ENCODE measurements around the gene IL1RL2.

Gene IL1RL2

DNA sequence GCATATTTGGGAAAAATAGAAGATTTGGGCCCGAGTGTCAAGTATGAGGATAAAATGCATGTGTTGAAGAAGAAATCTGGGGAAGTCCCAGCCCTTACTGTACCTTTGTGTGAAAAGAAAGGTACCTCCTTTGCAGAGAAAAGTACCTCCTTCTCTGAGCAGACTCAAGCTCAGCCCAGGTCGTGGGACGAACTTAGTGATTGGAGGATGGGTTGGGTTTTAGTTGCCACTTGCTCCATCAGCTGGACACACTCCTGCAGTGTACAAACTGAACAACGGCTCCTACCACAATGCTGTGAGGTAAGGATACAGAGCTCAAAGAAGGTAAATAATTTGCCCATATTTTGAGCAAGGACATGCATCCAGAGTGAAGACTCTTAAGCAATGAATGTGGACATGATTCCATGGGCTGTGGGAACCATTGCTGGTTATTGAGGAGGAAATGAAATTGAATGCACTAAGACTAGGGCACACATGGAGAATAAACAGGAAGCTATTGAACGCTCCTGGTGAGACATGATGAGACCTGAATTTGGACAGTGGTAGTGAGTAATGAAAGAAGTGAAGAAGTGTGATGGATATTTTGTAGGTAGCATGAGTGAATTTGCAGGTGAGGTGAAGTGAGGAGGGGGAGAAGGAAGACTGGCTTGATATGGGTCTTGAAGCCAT, 74.8 kb downstream of the IL1RL2 start:
- no peaks in the 10 kb centered on the region for H3K36me3 ChIP-seq (ENCODE audit: control insufficient read depth in 5 of 5, insufficient read depth in 5 of 5, low read length in 5 of 5)
- H3K27me3 ChIP-seq (ENCODE audit: control insufficient read depth in 5 of 5, insufficient read depth in 4 of 5, low read length in 5 of 5): no peaks in the 10 kb centered on the region
- H3K4me3 ChIP-seq (ENCODE audit: low read depth in 1 of 5, low read length in 5 of 5): no peak overlapping the region
- no peak overlapping the region for H3K9ac ChIP-seq (ENCODE audit: low read length in 5 of 5)
- peaks cover 3 to 26% (median 19%) of the 10 kb centered on the region in 5 donors for H3K4me1 ChIP-seq (ENCODE audit: control insufficient read depth in 5 of 5, insufficient read depth in 5 of 5, low read length in 5 of 5)
- H3K27ac ChIP-seq (ENCODE audit: low read depth, low read length): no peak overlapping the region
- H3K9me3 ChIP-seq (ENCODE audit: control insufficient read depth in 5 of 5, low read length in 5 of 5): no peaks in the 10 kb centered on the region

DNA sequence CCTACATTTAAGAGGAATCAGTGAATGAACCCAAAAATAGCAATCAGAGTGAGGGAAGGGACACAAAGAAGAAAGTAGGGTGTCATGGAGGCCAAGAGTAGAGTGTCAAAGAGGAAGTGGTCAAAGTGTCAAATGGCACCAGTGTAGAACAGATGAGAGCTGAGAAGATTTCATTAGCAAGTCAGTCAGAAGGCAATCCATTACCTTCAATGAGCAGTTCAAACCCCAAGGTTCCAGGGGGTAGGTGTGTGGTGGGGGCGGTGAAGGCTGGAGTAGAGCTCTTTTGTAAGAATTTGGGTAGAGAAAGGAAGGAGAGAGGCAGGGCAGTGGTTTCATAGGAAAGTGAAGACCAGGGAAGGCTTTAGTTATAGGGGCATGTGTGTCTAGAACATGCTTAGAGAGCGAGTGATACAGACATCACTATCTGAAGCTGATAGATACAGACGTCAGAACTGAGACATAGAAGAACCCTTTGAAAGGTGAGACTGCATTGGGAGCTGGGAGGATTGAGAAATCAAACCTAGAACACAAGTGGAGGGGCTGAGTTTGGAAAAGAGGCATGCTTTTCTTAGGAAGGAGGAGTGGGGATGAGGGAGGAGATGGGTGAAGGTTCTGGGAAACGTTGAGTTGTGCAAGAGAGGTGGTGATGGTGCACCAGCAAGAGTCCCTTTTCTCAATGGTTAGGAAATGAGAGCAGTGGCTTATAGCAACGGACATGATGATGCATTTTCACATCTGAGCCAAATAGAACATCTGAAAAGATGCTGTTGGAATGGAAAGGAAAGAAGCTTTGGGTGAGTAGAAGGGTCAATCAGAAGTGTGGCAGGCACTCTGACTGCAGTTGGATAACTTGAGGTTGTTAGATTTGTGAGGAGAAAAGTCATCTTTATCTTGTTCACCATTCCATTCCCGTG, 75.7 kb downstream of the IL1RL2 start:
- no peak overlapping the region for H3K27ac ChIP-seq (ENCODE audit: low read depth, low read length)

DNA sequence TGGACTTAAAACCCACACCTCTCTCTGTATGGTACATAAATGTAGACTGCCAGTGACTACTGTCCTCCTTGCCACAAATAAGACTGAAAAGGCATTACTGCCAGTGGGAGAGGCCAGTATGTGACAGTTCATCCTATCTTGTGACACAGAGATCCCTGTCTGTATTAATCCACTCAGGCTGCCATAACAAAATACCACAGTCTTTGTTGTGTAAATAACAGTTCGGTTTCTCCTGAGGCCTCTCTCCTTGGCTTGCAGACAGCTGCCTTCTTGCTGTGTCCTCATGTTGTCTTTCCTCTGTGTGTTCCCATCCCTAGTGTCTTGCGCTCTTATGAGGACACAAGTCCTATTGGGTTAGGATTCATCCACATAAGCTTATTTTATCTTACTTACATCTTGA, 78.1 kb downstream of the IL1RL2 start:
- H3K36me3 ChIP-seq (ENCODE audit: control insufficient read depth in 5 of 5, insufficient read depth in 5 of 5, low read length in 5 of 5): no peaks in the 10 kb centered on the region
- H3K9me3 ChIP-seq (ENCODE audit: control insufficient read depth in 5 of 5, low read length in 5 of 5): no peaks in the 10 kb centered on the region
- H3K4me3 ChIP-seq (ENCODE audit: low read depth in 1 of 5, low read length in 5 of 5): no peak overlapping the region
- H3K27me3 ChIP-seq (ENCODE audit: control insufficient read depth in 5 of 5, insufficient read depth in 4 of 5, low read length in 5 of 5): no peaks in the 10 kb centered on the region
- peaks cover 7 to 45% (median 38%) of the 10 kb centered on the region in 5 donors for H3K4me1 ChIP-seq (ENCODE audit: control insufficient read depth in 5 of 5, insufficient read depth in 5 of 5, low read length in 5 of 5)
- H3K9ac ChIP-seq (ENCODE audit: low read length in 5 of 5): no peak overlapping the region
- H3K27ac ChIP-seq (ENCODE audit: low read depth, low read length): no peak overlapping the region

More for the DNA sequence above, 75.7 kb downstream of the IL1RL2 start:
- no peak overlapping the region for H3K9ac ChIP-seq (ENCODE audit: low read length in 5 of 5)
- no peak overlapping the region for H3K4me3 ChIP-seq (ENCODE audit: low read depth in 1 of 5, low read length in 5 of 5)
- H3K4me1 ChIP-seq (ENCODE audit: control insufficient read depth in 5 of 5, insufficient read depth in 5 of 5, low read length in 5 of 5): peaks cover 3 to 28% (median 22%) of the 10 kb centered on the region in 5 donors
- no peaks in the 10 kb centered on the region for H3K9me3 ChIP-seq (ENCODE audit: control insufficient read depth in 5 of 5, low read length in 5 of 5)
- H3K36me3 ChIP-seq (ENCODE audit: control insufficient read depth in 5 of 5, insufficient read depth in 5 of 5, low read length in 5 of 5): no peaks in the 10 kb centered on the region
- H3K27me3 ChIP-seq (ENCODE audit: control insufficient read depth in 5 of 5, insufficient read depth in 4 of 5, low read length in 5 of 5): no peaks in the 10 kb centered on the region

DNA sequence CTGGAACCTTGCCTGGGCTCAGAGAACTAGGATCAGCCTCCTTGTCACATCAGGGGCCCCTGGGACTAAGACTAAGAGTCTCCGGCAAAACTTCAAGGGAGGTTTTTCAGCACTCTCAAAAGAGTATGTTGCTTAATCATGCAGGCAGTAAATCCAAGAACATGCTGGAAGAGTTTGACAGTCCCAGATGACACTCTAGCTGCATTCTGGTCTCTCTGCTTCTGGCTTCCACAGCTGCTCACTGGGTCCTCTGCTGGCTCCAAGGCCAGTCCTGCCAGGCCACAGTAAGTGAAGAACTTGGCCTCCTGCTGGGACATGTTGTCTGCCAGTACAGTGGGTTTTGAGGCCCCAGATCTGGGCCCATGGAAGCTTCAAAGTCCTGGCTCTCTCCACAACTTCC, 79.4 kb downstream of the IL1RL2 start:
- Histone ChIP-seq H3K4me1 (ENCODE audit: control insufficient read depth in 5 of 5, insufficient read depth in 5 of 5, low read length in 5 of 5) (peaks cover 7 to 45% (median 38%) of the 10 kb centered on the region in 5 donors), H3K36me3 (ENCODE audit: control insufficient read depth in 5 of 5, insufficient read depth in 5 of 5, low read length in 5 of 5) (no peaks in the 10 kb centered on the region), H3K27ac (ENCODE audit: low read depth, low read length) (peak overlapping the region; percentile 34), H3K9me3 (ENCODE audit: control insufficient read depth in 5 of 5, low read length in 5 of 5) (no peaks in the 10 kb centered on the region), H3K4me3 (ENCODE audit: low read depth in 1 of 5, low read length in 5 of 5) (no peak overlapping the region), H3K27me3 (ENCODE audit: control insufficient read depth in 5 of 5, insufficient read depth in 4 of 5, low read length in 5 of 5) (no peaks in the 10 kb centered on the region), H3K9ac (ENCODE audit: low read length in 5 of 5) (no peak overlapping the region)

DNA sequence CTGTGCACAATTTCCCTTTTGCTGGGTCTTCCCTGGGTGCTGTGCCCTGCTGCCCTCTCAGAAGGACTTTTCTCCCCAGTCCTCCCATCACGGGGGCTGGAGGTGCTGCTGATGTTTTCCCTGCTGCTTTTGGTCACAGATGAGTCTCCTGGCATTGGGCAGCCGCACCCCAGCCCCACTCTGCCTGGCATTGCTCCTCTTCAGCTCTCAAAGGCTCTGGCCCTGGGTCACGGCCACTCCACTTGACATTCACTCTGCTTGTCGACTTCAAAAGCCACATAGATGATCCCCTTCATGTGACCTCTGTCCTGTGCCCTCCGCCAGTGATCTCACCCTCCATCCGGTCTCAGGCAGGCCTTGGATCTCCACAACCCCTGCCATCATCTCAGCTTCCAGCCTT, 81.0 kb downstream of the IL1RL2 start:
- no peaks in the 10 kb centered on the region for H3K36me3 ChIP-seq (ENCODE audit: control insufficient read depth in 5 of 5, insufficient read depth in 5 of 5, low read length in 5 of 5)
- H3K27me3 ChIP-seq (ENCODE audit: control insufficient read depth in 5 of 5, insufficient read depth in 4 of 5, low read length in 5 of 5): no peaks in the 10 kb centered on the region
- no peaks in the 10 kb centered on the region for H3K9me3 ChIP-seq (ENCODE audit: control insufficient read depth in 5 of 5, low read length in 5 of 5)
- H3K4me3 ChIP-seq (ENCODE audit: low read depth in 1 of 5, low read length in 5 of 5): no peak overlapping the region
- no peak overlapping the region for H3K27ac ChIP-seq (ENCODE audit: low read depth, low read length)
- no peak overlapping the region for H3K9ac ChIP-seq (ENCODE audit: low read length in 5 of 5)
- peaks cover 7 to 45% (median 38%) of the 10 kb centered on the region in 5 donors for H3K4me1 ChIP-seq (ENCODE audit: control insufficient read depth in 5 of 5, insufficient read depth in 5 of 5, low read length in 5 of 5)

DNA sequence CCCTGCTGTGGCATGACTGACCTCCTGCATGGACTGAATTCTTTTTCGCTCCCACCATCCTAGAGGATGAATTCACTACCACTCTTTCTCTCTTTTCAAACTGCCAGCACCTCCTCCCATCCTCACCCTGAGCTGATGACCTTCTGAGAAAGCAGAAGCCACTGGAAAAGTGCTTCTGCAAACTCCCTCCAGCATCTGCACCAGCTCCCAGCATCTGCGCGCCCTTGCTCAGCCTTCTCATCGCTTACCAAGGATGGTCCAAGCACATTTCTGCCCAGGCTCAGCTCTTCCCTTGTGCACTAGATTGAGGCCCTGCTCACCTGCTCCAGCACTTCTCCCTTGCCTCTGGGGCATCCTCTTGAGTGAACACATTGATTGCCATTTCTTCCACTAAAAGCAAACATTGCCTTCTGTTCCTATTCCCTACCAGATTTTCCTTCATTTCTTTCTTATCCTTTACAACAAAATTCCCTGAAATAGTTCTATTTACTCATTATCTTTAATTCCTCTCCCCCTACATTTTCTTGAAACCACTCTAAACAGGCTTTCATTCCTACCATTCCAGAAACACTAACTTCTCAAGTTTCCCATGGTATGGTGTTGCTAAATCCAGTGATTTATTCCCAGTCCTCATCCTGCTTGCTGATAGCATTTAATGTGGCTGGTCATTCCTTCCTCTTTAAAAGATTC, 81.8 kb downstream of the IL1RL2 start:
- Histone ChIP-seq H3K27me3 (ENCODE audit: control insufficient read depth in 5 of 5, insufficient read depth in 4 of 5, low read length in 5 of 5) (no peaks in the 10 kb centered on the region), H3K4me3 (ENCODE audit: low read depth in 1 of 5, low read length in 5 of 5) (no peak overlapping the region), H3K9me3 (ENCODE audit: control insufficient read depth in 5 of 5, low read length in 5 of 5) (no peaks in the 10 kb centered on the region), H3K36me3 (ENCODE audit: control insufficient read depth in 5 of 5, insufficient read depth in 5 of 5, low read length in 5 of 5) (no peaks in the 10 kb centered on the region), H3K27ac (ENCODE audit: low read depth, low read length) (no peak overlapping the region), H3K9ac (ENCODE audit: low read length in 5 of 5) (no peak overlapping the region), H3K4me1 (ENCODE audit: control insufficient read depth in 5 of 5, insufficient read depth in 5 of 5, low read length in 5 of 5) (peaks cover 7 to 45% (median 38%) of the 10 kb centered on the region in 5 donors)

DNA sequence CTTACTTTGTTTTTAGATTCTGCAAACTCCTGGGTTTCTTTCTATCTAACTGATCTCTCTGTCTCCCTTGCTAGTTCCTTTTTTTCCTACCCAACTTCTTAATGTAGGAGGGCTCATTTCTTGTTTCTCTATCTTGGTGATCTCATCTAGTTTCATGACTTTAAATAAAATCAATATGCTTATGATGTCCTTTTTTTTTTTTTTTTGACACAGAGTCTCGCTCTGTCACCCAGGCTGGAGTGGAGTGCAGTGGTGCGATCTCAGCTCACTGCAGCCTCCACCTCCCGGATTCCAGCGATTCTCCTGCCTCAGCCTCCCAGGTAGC, 82.3 kb downstream of the IL1RL2 start:
- Histone ChIP-seq H3K4me3 (ENCODE audit: low read depth in 1 of 5, low read length in 5 of 5) (no peak overlapping the region), H3K36me3 (ENCODE audit: control insufficient read depth in 5 of 5, insufficient read depth in 5 of 5, low read length in 5 of 5) (no peaks in the 10 kb centered on the region), H3K9ac (ENCODE audit: low read length in 5 of 5) (no peak overlapping the region), H3K27me3 (ENCODE audit: control insufficient read depth in 5 of 5, insufficient read depth in 4 of 5, low read length in 5 of 5) (no peaks in the 10 kb centered on the region), H3K9me3 (ENCODE audit: control insufficient read depth in 5 of 5, low read length in 5 of 5) (no peaks in the 10 kb centered on the region), H3K27ac (ENCODE audit: low read depth, low read length) (no peak overlapping the region), H3K4me1 (ENCODE audit: control insufficient read depth in 5 of 5, insufficient read depth in 5 of 5, low read length in 5 of 5) (peaks cover 7 to 45% (median 38%) of the 10 kb centered on the region in 5 donors)

DNA sequence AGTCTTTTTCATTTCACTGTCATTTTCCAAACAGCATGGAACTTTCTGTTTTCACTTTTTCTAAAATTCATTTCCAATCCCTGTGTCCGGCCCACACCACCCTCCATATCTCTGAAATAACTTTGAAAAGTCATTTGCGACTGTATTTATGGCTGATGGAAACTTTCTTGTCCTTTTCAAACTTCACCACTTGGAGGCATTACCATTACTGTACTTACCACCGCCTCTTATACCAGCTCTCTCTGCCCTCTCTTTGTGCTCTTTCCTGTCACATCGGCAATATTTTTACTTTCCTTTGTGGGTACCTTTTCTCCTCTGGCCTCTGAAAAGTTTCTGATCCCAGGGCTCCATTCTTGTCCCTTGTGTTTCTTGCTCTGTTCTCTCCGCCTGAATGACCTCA, 85.0 kb downstream of the IL1RL2 start:
- Histone ChIP-seq H3K27ac (ENCODE audit: low read depth, low read length) (no peak overlapping the region), H3K9me3 (ENCODE audit: control insufficient read depth in 5 of 5, low read length in 5 of 5) (peaks cover 0 to 4% (median 0%) of the 10 kb centered on the region in 5 donors), H3K27me3 (ENCODE audit: control insufficient read depth in 5 of 5, insufficient read depth in 4 of 5, low read length in 5 of 5) (peaks cover 0 to 4% (median 0%) of the 10 kb centered on the region in 5 donors), H3K4me3 (ENCODE audit: low read depth in 1 of 5, low read length in 5 of 5) (no peak overlapping the region), H3K9ac (ENCODE audit: low read length in 5 of 5) (no peak overlapping the region), H3K4me1 (ENCODE audit: control insufficient read depth in 5 of 5, insufficient read depth in 5 of 5, low read length in 5 of 5) (peaks cover 4 to 23% (median 22%) of the 10 kb centered on the region in 5 donors), H3K36me3 (ENCODE audit: control insufficient read depth in 5 of 5, insufficient read depth in 5 of 5, low read length in 5 of 5) (no peaks in the 10 kb centered on the region)

DNA sequence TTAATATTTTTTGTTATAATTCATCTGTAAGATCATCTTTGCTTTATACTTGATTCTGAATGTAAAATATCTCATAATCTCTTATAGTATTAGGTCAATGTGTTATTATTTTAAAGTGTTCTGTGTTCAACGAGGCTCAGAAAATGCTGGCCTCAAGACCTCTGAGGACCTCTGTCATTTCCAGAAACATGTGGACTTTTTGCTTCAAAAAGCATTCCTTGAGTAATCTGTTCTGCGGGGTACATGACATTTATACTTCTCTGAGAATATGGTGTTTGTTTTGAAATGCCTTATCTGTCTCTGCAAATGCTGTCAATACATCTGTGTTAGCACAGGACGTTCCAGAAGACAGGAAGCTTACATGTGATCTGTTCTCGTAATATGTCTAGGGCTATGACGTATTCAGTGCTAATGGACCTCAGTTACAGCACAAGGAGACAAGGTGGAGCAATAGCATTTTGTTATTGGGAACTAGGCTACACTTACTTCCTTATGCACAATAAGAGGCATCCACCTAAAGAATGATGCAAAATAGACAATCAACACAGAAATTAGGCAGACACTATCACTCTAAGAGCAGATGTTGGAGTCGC, 86.9 kb downstream of the IL1RL2 start:
- Histone ChIP-seq H3K27me3 (ENCODE audit: control insufficient read depth in 5 of 5, insufficient read depth in 4 of 5, low read length in 5 of 5) (peaks cover 0 to 7% (median 3%) of the 10 kb centered on the region in 5 donors), H3K9me3 (ENCODE audit: control insufficient read depth in 5 of 5, low read length in 5 of 5) (peaks cover 0 to 4% (median 0%) of the 10 kb centered on the region in 5 donors), H3K9ac (ENCODE audit: low read length in 5 of 5) (no peak overlapping the region), H3K27ac (ENCODE audit: low read depth, low read length) (no peak overlapping the region), H3K4me3 (ENCODE audit: low read depth in 1 of 5, low read length in 5 of 5) (no peak overlapping the region), H3K4me1 (ENCODE audit: control insufficient read depth in 5 of 5, insufficient read depth in 5 of 5, low read length in 5 of 5) (peaks cover 2 to 6% (median 4%) of the 10 kb centered on the region in 5 donors), H3K36me3 (ENCODE audit: control insufficient read depth in 5 of 5, insufficient read depth in 5 of 5, low read length in 5 of 5) (no peaks in the 10 kb centered on the region)

All from subcutaneous abdominal adipose tissue (tissue), 5 donors.